DND-41 (cell line): Measurements from ENCODE around the gene DUSP1.

Experiments
- CTCF ChIP-seq: IDR thresholded peaks from 2 replicates; pipeline ENCODE4 v1.5.1; 2012; ENCODE audit warnings: borderline replicate concordance, low read length, moderate library complexity, mild to moderate bottlenecking; ENCODE audit not compliant: poor library complexity, severe bottlenecking; ENCODE audit errors: extremely low read depth
- EZH2 ChIP-seq: IDR thresholded peaks from 3 replicates; pipeline ENCODE4 v1.6.1; 2012; ENCODE audit warnings: borderline replicate concordance, low read depth, mild to moderate bottlenecking, moderate library complexity, low read length, inconsistent platforms; ENCODE audit not compliant: severe bottlenecking

GRCh38 chr5:172758834-172759149 is 12.2 kb downstream of the DUSP1 start:
- TF ChIP-seq CTCF (no peak), EZH2 (no peak)
